GM12801 (cell line): ENCODE measurements around the gene BCHE.

Source experiments
- TF ChIP-seq, protein P1 (sequence below): IDR thresholded peaks from one replicate; pipeline ENCODE4 v1.5.1; 2011; ENCODE audit warnings: control low read depth; ENCODE audit not compliant: insufficient read length; ENCODE audit errors: extremely low read depth

The BCHE gene

DNA sequence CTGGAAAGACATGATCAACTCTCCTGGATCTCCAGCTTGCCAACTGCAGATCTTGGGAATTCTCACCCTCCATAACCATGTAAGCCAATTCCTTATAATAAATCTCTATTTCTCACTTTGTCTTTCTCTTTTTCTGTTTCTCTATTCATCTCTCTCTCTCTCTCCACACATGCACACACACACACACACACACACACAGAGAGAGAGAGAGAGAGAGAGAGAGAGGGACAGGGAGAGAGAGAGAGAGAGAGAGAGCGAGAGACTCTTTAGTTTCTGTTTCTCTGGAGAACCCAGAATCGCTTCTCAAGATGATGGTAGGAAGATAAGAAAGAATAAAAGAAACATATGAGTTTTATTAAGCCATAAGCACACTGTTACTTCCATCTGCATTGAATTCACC is 111.9 kb downstream of the BCHE start:
- TF ChIP-seq, protein P1, sequence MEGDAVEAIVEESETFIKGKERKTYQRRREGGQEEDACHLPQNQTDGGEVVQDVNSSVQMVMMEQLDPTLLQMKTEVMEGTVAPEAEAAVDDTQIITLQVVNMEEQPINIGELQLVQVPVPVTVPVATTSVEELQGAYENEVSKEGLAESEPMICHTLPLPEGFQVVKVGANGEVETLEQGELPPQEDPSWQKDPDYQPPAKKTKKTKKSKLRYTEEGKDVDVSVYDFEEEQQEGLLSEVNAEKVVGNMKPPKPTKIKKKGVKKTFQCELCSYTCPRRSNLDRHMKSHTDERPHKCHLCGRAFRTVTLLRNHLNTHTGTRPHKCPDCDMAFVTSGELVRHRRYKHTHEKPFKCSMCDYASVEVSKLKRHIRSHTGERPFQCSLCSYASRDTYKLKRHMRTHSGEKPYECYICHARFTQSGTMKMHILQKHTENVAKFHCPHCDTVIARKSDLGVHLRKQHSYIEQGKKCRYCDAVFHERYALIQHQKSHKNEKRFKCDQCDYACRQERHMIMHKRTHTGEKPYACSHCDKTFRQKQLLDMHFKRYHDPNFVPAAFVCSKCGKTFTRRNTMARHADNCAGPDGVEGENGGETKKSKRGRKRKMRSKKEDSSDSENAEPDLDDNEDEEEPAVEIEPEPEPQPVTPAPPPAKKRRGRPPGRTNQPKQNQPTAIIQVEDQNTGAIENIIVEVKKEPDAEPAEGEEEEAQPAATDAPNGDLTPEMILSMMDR = no peak
